GM18867 (cell line): ENCODE measurements around the gene PHF19.

ENCODE experiments used
- ATAC-seq: cut with Tn5 transposase; IDR thresholded peaks from one replicate; pipeline ENCODE4 v1.9.1; 2021; ENCODE audit warnings: mild to moderate bottlenecking, moderate library complexity; ENCODE audit not compliant: unreplicated experiment

The PHF19 gene

GRCh38 chr9:120876842-120877240, at the start of gene PHF19:
Gene PHF19, minus strand, starts transcription at chr9:120877188. Its CDS starts 2,447 bp downstream, at chr9:120874741.
- peak; percentile 19 for ATAC-seq

GRCh38 chr9:120926397-120926928, 49.5 kb upstream of the PHF19 start, which contains the start of gene TRAF1:
Gene TRAF1, minus strand, starts transcription at chr9:120926796. Its CDS starts 721 bp downstream, at chr9:120926075.
- peak; percentile 26 for ATAC-seq

- peak; percentile 27 for ATAC-seq
Measured at GRCh38 chr9:120925535-120926396, 48.8 kb upstream of the PHF19 start.

- ATAC-seq: no peak
Measured at GRCh38 chr9:120924698-120925534, 47.9 kb upstream of the PHF19 start.

GRCh38 chr9:120923620-120924328, 46.8 kb upstream of the PHF19 start:
- ATAC-seq: no peak

GRCh38 chr9:120922404-120923195, 45.6 kb upstream of the PHF19 start:
- no peak for ATAC-seq

- ATAC-seq: no peak
Measured at GRCh38 chr9:120921661-120922181, 44.7 kb upstream of the PHF19 start.

GRCh38 chr9:120920806-120921178, 43.8 kb upstream of the PHF19 start:
- no peak for ATAC-seq

- ATAC-seq: no peak
Measured at GRCh38 chr9:120919843-120920805, 43.1 kb upstream of the PHF19 start.

GRCh38 chr9:120918931-120919842, 42.2 kb upstream of the PHF19 start:
- ATAC-seq: no peak

GRCh38 chr9:120917929-120918762, 41.2 kb upstream of the PHF19 start:
- no peak for ATAC-seq

GRCh38 chr9:120916991-120917880, 40.2 kb upstream of the PHF19 start:
- no peak for ATAC-seq

GRCh38 chr9:120916588-120916987, 39.6 kb upstream of the PHF19 start:
- ATAC-seq: no peak

- ATAC-seq: peak; percentile 41
Measured at GRCh38 chr9:120915854-120916470, 39.0 kb upstream of the PHF19 start.

- ATAC-seq: no peak
Measured at GRCh38 chr9:120914953-120915352, 38.0 kb upstream of the PHF19 start.
